WI38 (cell line): ENCODE data around the gene LETM1.

Source experiments
- H3K4me3 ChIP-seq: 2 replicates; pipeline ENCODE4 v1.5.1; 2011; ENCODE audit warnings: low read depth, mild to moderate bottlenecking, control low read depth, low read length
- CTCF ChIP-seq: IDR thresholded peaks from 2 replicates; pipeline ENCODE4 v1.5.1; 2012; ENCODE audit warnings: low read depth, mild to moderate bottlenecking, control low read depth, low read length

The LETM1 gene

GRCh38 chr4:1767061-1767769 lies 88.7 kb downstream of the LETM1 start:
- no peak overlapping the region for H3K4me3 ChIP-seq
- TF ChIP-seq CTCF: no peak

- no peak for TF ChIP-seq CTCF
- H3K4me3 ChIP-seq: no peak overlapping the region
Observed at GRCh38 chr4:1766106-1767060, 89.6 kb downstream of the LETM1 start.

GRCh38 chr4:1765409-1766072 lies 90.4 kb downstream of the LETM1 start:
- TF ChIP-seq CTCF: no peak
- no peak overlapping the region for H3K4me3 ChIP-seq

- no peak for TF ChIP-seq CTCF
Observed at GRCh38 chr4:1764670-1765069, 91.3 kb downstream of the LETM1 start.

GRCh38 chr4:1763550-1764080 lies 92.3 kb downstream of the LETM1 start:
- TF ChIP-seq CTCF: no peak
- no peak overlapping the region for H3K4me3 ChIP-seq

More at GRCh38 chr4:1764670-1765069, 91.3 kb downstream of the LETM1 start:
- H3K4me3 ChIP-seq: no peak overlapping the region

GRCh38 chr4:1763070-1763549 lies 92.8 kb downstream of the LETM1 start:
- H3K4me3 ChIP-seq: no peak overlapping the region
- TF ChIP-seq CTCF: no peak
